HG03175 (cell line): ENCODE measurements around the gene RAD51C.
"Not testable (repeated sequence)": the region's sequence is repeated elsewhere in the genome, so short reads cannot be mapped to it uniquely, and the experiment has no call there.

Experiments used
- ATAC-seq: cut with Tn5 transposase; IDR thresholded peaks from one replicate; pipeline ENCODE4 v1.9.1; 2021; ENCODE audit warnings: mild to moderate bottlenecking, moderate library complexity; ENCODE audit not compliant: unreplicated experiment

RAD51C gene

GRCh38 chr17:58730937-58731336, 38.5 kb downstream of the RAD51C start:
- no peak for ATAC-seq

GRCh38 chr17:58734040-58734439, 41.6 kb downstream of the RAD51C start:
- ATAC-seq = no peak

GRCh38 chr17:58734811-58735210, 42.4 kb downstream of the RAD51C start:
- ATAC-seq = no peak

DNA sequence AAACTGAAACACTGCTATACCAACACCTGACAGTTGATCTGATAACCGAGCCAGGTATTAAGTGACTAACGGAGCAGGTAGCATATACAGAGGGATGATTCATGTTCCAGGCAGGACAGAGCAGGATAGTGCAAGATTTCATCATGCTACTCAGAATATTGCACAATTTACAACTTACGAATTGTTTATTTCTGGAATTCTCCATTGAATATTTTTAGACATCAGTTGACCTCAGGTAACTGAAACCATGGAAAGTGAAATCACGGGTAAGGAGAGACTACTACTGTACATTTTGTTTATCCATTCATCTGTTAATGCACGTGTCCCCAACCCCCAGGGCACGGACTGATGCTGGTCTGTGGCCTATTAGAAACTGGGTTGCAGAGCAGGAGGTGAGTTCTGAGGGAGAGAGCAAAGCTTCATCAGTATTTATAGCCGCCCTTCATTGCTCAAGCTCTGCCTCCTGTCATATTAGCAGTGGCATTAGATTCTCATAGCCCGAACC, 48.8 kb downstream of the RAD51C start:
- no peak for ATAC-seq

- no peak for ATAC-seq
Observed at GRCh38 chr17:58747674-58748073, 55.3 kb downstream of the RAD51C start.

- not testable (repeated sequence) for ATAC-seq
Observed at GRCh38 chr17:58749627-58750026, 57.2 kb downstream of the RAD51C start.

DNA sequence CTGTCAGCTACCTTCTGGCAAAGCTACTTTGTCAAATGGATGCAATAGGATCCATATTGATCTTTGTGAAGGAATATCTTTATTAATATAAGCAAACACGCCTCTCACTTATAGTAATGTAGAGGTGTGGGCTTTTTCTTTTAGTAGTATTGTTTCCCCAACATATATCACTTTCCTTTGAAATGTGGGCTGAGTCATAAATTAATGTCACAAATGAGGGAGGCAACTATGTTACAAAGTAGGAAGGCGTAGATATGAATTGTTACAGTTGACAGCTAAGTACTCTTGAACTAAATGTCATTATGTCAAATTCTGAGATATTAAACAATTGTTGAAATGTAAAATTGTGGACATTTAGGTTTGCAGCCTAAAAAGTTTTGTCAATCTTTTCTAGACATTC, 60.6 kb downstream of the RAD51C start:
- no peak for ATAC-seq

DNA sequence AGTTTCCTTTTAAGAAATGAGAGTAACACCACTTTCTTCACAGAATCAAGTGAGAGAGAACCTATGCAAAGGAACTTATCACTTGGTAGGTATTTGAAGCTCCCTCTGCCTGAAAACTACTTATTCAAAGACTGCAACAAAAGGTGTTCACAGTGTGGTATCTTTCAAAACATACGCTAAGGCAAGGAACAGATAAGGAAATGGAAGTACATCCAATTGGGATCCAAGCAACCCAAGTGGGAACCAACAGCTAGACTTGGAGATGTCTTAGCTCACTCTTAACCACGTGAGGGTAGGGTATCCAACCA, 62.8 kb downstream of the RAD51C start:
- ATAC-seq = no peak

DNA sequence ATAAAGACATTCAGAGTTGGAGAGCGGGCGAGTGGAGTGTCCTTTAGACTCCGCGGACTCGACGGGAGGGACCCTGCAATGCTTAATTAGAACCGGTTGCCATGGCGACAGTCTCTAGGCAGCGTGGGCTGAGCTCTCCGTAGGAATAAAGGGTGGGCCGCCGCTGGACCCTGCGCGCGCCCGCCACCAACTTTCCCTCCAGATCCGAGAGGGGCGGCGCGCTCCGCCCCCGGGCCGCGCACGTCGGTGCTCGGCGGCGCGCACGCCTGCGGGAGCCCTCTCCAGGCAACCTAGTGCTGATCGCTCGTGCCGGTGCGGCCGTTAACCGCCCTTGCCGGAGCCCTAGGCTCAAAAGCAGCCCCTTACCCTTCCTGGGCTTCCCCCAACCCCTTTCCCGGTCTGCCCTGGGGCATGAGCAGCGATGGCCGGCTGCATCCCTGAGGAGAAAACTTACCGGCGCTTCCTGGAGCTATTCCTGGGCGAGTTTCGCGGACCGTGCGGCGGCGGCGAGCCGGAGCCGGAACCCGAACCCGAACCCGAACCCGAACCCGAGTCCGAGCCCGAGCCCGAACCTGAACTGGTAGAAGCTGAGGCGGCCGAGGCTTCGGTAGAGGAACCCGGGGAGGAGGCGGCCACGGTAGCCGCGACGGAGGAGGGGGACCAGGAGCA, 63.3 kb downstream of the RAD51C start, which contains the start of gene PPM1E:
Gene PPM1E, plus strand, starts transcription at position 278 of the 669 bp plus-strand sequence.
- ATAC-seq = no peak

- no peak for ATAC-seq
Observed at GRCh38 chr17:58756246-58757161, 64.1 kb downstream of the RAD51C start.

DNA sequence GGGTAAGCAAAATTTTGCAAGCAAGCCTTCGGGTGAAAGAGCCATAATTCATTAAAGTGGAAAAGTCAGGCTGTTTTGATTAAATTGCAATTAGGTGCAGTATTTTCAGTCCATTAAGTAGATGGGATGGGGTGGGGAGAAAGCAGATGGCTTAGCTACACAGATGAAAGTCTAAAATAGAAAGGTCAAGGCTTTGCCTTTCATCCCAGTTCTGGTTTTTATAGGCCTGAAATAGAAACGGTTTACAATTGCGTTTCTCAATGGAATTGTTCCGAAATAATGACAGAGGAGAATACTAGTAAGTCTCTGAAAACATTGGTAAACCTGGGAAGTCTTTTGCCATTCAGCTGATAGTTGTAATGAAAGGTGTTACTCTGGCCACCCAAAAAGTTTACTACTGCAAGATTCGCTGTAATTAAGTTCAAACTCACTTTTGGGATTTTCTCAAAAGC, 64.8 kb downstream of the RAD51C start:
- no peak for ATAC-seq

- ATAC-seq = no peak
Observed at GRCh38 chr17:58758890-58759289, 66.5 kb downstream of the RAD51C start.

DNA sequence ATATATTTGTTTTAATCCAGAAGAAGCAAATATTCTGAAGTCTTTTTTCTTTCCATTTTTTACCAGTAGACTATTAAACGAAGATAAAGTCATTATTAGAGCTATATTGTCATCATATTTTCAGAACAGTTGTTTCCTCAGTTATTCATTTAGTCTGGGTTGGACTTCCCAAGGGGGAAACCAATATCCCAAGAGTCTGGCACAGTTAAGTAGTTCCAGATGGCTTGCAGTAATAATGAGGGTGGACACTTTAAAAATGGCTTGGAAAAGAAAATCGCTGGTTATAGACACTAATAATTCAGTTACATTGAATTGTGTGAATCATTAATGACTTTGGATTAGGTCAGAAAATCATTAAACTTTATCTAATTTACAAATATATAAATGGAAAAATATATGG, 67.1 kb downstream of the RAD51C start:
- ATAC-seq = no peak

- ATAC-seq = no peak
Observed at GRCh38 chr17:58760248-58760647, 67.8 kb downstream of the RAD51C start.

GRCh38 chr17:58763263-58763662, 70.9 kb downstream of the RAD51C start:
- ATAC-seq = no peak

DNA sequence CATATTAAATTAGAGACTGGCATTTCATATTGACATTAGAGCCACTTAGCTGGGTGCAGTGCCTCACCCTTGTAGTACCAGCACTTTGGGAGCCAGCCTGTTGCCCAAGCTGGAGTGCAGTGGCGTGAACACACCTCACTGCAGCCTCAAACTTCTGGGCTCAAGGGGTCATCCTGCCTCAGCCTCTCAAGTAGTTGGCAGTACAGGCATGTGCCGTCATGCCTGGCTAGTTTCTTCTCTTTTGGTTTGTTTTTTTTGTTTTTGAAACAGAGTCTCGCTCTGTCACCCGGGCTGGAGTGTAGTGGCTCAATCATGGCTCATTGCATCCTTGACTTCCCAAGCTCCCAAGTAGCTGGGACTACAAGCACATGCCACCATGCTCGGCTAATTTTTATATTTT, 72.0 kb downstream of the RAD51C start:
- ATAC-seq = no peak

- not testable (repeated sequence) for ATAC-seq
Observed at GRCh38 chr17:58778482-58778881, 86.1 kb downstream of the RAD51C start.

DNA sequence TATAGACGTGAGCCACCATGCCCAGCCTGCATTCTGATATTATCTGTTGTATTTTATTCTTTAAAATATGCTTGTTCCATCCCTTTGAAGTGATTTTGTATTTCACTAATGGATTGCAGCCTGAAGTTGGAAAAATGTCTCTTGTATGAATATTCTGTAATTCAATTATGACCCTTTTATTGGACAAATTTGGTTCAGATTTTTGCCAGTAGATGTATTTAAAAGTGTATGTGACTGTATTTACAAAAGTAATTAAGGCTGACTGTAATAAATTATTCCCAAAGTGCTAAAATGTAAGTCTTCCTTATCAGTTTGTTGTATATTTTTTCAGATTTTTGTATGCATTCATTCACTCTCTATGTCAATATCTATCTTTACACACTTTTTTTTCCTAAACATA, 87.0 kb downstream of the RAD51C start:
- no peak for ATAC-seq

DNA sequence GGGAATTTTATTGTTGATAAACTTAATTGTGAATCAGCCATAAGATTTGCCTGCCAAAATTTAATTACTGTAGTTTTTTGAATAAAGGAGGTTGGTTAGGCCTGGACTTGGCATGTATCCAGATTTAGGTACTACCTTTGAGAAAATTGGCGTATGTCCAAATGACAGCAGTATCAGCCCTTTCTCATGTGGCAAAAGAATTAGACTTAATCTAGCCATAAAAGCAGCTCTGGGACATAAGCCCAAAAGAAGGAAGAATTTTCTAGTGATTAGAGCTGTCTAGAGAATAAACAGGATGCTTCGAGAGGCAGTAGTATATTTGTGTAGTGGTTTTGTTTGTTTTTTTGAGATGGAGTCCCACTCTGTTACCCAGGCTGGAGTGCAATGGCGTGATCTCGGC, 91.0 kb downstream of the RAD51C start:
- no peak for ATAC-seq

- no peak for ATAC-seq
Observed at GRCh38 chr17:58785097-58785496, 92.7 kb downstream of the RAD51C start.
